Ovary (tissue), 9 donors: ENCODE results near the gene FBXO45. TPM values are rescaled to one million over a fixed set of nuclear protein-coding genes. Genes with fewer than 3 reads are reported as not detected.
"Not testable (repeated sequence)": the region's sequence is repeated elsewhere in the genome, so short reads cannot be mapped to it uniquely, and the experiment has no call there.

Experiments used
- DNase-seq, 5 donors: peaks; one replicate each; pipeline ENCODE4 v3.0.0-alpha.2; 2019 to 2020
- H3K27ac ChIP-seq, 2 donors: fragments of 200-600 bp; one replicate each; pipeline versions ENCODE4 v1.5.1 to v1.8.0; 2019 to 2022
- H3K27me3 ChIP-seq: fragments of 200-600 bp; one replicate; pipeline ENCODE4 v1.8.0; 2022
- H3K36me3 ChIP-seq: fragments of 200-600 bp; sonication (generic); one replicate; pipeline ENCODE4 v1.5.1; 2019
- H3K4me1 ChIP-seq: one replicate; pipeline ENCODE4 v1.8.1; 2013; ENCODE audit warnings: mild to moderate bottlenecking, moderate library complexity; ENCODE audit not compliant: insufficient read depth
- H3K4me3 ChIP-seq: fragments of 200-600 bp; sonication (generic); one replicate; pipeline ENCODE4 v1.5.1; 2017
- H3K9me3 ChIP-seq, 2 donors: fragments of 200-600 bp in 1 of 2; sonication (generic) in 1 of 2; one replicate each; pipeline versions ENCODE4 v1.5.1 to v1.8.1; 2013 to 2019; ENCODE audit warnings: mild to moderate bottlenecking in 1 of 2, moderate library complexity in 1 of 2
- CTCF ChIP-seq, 3 donors: fragments of 450-650 bp in 2 of 3; fragments of 200-600 bp in 1 of 3; IDR thresholded peaks; one replicate each; pipeline versions ENCODE4 v1.5.1 to v1.8.0; 2016 to 2022; ENCODE audit warnings: antibody characterized with exemption in 3 of 3, mild to moderate bottlenecking in 1 of 3
- EP300 ChIP-seq: sonication (generic); formaldehyde crosslinking; IDR thresholded peaks from one replicate; pipeline ENCODE4 v1.6.1; 2017; ENCODE audit warnings: antibody characterized with exemption
- POLR2A ChIP-seq: fragments of 450-650 bp; IDR thresholded peaks from one replicate; pipeline ENCODE4 v1.6.1; 2017; ENCODE audit warnings: antibody characterized with exemption, mild to moderate bottlenecking, moderate library complexity
- WGBS, 3 donors: extraction: QIAGEN DNeasy Blood & Tissue Kit in 1 of 3; methylation state at CpG; one replicate each; pipeline versions ENCODE4 v1.1.5 to v1.1.7; 2013 to 2017; 5-methylcytosine and 5-hydroxymethylcytosine counted together
- intact Hi-C, 4 donors: fragments of 100-400 bp; cut with DNase I; formaldehyde crosslinking; loops; one replicate each; pipeline versions ENCODE4 v1.11.0 to v1.15.1; 2022 to 2023
- polyA plus RNA-seq, 2 donors: library from polyadenylated mRNA; stranded (reverse); fragments of 200-250 nt in 1 of 2; fragments of 350-450 nt in 1 of 2; fragmentation: Illumina TruSeq in 1 of 2; extraction: RNeasy Lipid Tissue Mini Kit (QIAGEN cat#74804) in 1 of 2; gene quantifications; one replicate each; pipeline ENCODE4 v1.2.3, GENCODE V29; 2013 to 2014
- small RNA-seq: library from RNA; depleted of rRNA; stranded (forward); fragments of <200 nt; gene quantifications from one replicate; pipeline ENCODE3, GENCODE V24; 2016
- total RNA-seq, 7 donors: library from RNA; depleted of rRNA in 2 of 7; stranded (reverse); fragments of >200 nt in 2 of 7; fragmentation: NEBNext Ultra II Directional in 3 of 7; extraction: Animal tissue kit (Norgen Biotek cat#: 25700) in 3 of 7; gene quantifications; one replicate each; pipeline versions ENCODE4 v1.1.0 to v1.2.4, GENCODE V29; 2016 to 2023
- donor health status: DM: no; HTN: no; CAD: no; lungs with moderate emphysema.
- donor health status: DM: no; HTN: no; CAD: no.
- donor health status: Bipolar disorder and iron deficiency.
- donor health status: DM: yes; HTN: yes; CAD: no.
- donor health status: DM: no; HTN: no; CAD: no.
- donor health status: DM: yes; HTN: yes; CAD: no.

Gene FBXO45
- total and polyA plus RNA-seq, 9 donors, result 3.8 to 8.2 (median 7.2) TPM

- no peaks in the 10 kb centered on the region for H3K36me3 ChIP-seq
- TF ChIP-seq EP300 (no peak), CTCF (IDR thresholded peaks at IDR 0.05) (no peak), POLR2A (no peak)
- no peak overlapping the region for H3K27ac ChIP-seq
- intact Hi-C loops, result loop anchor here in 1 of 4 donors (5.0 kb wide), 1 partner anchor 303 kb away; no protein-coding TSS in a partner anchor
- no peaks in the 10 kb centered on the region for H3K9me3 ChIP-seq
- no peak for DNase-seq
- H3K4me1 ChIP-seq, result peaks cover 3% of the 10 kb centered on the region
- no peak overlapping the region for H3K4me3 ChIP-seq
- WGBS, 3 donors, result 73 to 87% (median 74%) methylated on average over 10 of the region's 10 CpGs
- H3K27me3 ChIP-seq, result no peaks in the 10 kb centered on the region
Observed at GRCh38 chr3:196634224-196634623, 65.8 kb downstream of the FBXO45 start.

GRCh38 chr3:196634829-196635228, 66.4 kb downstream of the FBXO45 start:
- no peak for DNase-seq
- Histone ChIP-seq H3K27me3 (no peaks in the 10 kb centered on the region), H3K36me3 (no peaks in the 10 kb centered on the region), H3K4me3 (no peak overlapping the region), H3K9me3 (no peaks in the 10 kb centered on the region), H3K4me1 (peaks cover 3% of the 10 kb centered on the region), H3K27ac (no peak overlapping the region)
- intact Hi-C loops, result loop anchor here in 1 of 4 donors (5.0 kb wide), 1 partner anchor 302 kb away; no protein-coding TSS in a partner anchor
- TF ChIP-seq CTCF (IDR thresholded peaks at IDR 0.05), result no peak
- no peak for TF ChIP-seq POLR2A
- no peak for TF ChIP-seq EP300
- 70 to 76% (median 73%) methylated on average over 7 of the region's 7 CpGs for WGBS, 3 donors

- no peaks in the 10 kb centered on the region for H3K27me3 ChIP-seq
- no peaks in the 10 kb centered on the region for H3K36me3 ChIP-seq
- no peak for TF ChIP-seq EP300
- no peak for TF ChIP-seq CTCF (IDR thresholded peaks at IDR 0.05)
- no peak for TF ChIP-seq POLR2A
- 59 to 67% (median 62%) methylated on average over 20 of the region's 20 CpGs for WGBS, 3 donors
- peaks cover 3% of the 10 kb centered on the region for H3K4me1 ChIP-seq
- intact Hi-C loops, result no loop called here
- H3K27ac ChIP-seq, result no peak overlapping the region
- H3K4me3 ChIP-seq, result no peak overlapping the region
- no peaks in the 10 kb centered on the region for H3K9me3 ChIP-seq
- no peak for DNase-seq
Observed at GRCh38 chr3:196636369-196637349, 68.2 kb downstream of the FBXO45 start.

- not testable (repeated sequence) for H3K9me3 ChIP-seq
- WGBS, 3 donors, result 79 to 84% (median 82%) methylated on average over 4 of the region's 4 CpGs
Observed at GRCh38 chr3:196637941-196638340, 69.5 kb downstream of the FBXO45 start.

More at GRCh38 chr3:196637941-196638340, 69.5 kb downstream of the FBXO45 start:
- H3K4me3 ChIP-seq, H3K27me3 ChIP-seq, intact Hi-C loops, H3K4me1 ChIP-seq, H3K27ac ChIP-seq, DNase-seq, H3K36me3 ChIP-seq: not testable (repeated sequence)

Small RNA genes within 50 kb of the gene (small RNA-seq; reads per million reads assigned to genes)
- not detected for gene RPS29P3

Other genes with a start within 250 kb of the FBXO45 start
- 1 to 10 TPM in 1 of 7 donors, not detected in 6; 7.3 TPM for gene TM4SF19, start 230.3 kb upstream of the FBXO45 start, total RNA-seq
- gene TM4SF19, start 230.3 kb upstream of the FBXO45 start, polyA plus RNA-seq, result under 1 TPM in 1 of 2 donors, not detected in 1; 0.70 TPM
- gene UBXN7, start 136.2 kb upstream of the FBXO45 start, total RNA-seq, result 10 to 100 TPM; 13.0 to 71.4 (median 58.8) TPM
- gene UBXN7, start 136.2 kb upstream of the FBXO45 start, polyA plus RNA-seq, result 10 to 100 TPM; 21.2 to 23.3 TPM
- 10 to 100 TPM; 11.6 to 29.3 (median 23.3) TPM for gene RNF168, start 64.9 kb upstream of the FBXO45 start, total RNA-seq
- gene RNF168, start 64.9 kb upstream of the FBXO45 start, polyA plus RNA-seq, result 1 to 10 TPM; 8.0 to 8.6 TPM
- gene SMCO1, start 53.3 kb upstream of the FBXO45 start, total RNA-seq, result not detected
- gene SMCO1, start 53.3 kb upstream of the FBXO45 start, polyA plus RNA-seq, result not detected
- gene WDR53, start 106 bp upstream of the FBXO45 start, total RNA-seq, result 10 to 100 TPM in 4 of 7 donors, 1 to 10 TPM in 3; 3.0 to 14.1 (median 11.6) TPM
- gene WDR53, start 106 bp upstream of the FBXO45 start, polyA plus RNA-seq, result 10 to 100 TPM; 10.8 to 13.1 TPM
- gene NRROS, start 71.0 kb downstream of the FBXO45 start, total RNA-seq, result 1 to 10 TPM in 6 of 7 donors, under 1 TPM in 1; 0.80 to 6.3 (median 3.4) TPM
- gene NRROS, start 71.0 kb downstream of the FBXO45 start, polyA plus RNA-seq, result 1 to 10 TPM; 2.9 to 3.2 TPM
- gene CEP19, start 143.6 kb downstream of the FBXO45 start, total RNA-seq, result 1 to 10 TPM in 6 of 7 donors, under 1 TPM in 1; 0.83 to 2.8 (median 1.6) TPM
- gene CEP19, start 143.6 kb downstream of the FBXO45 start, polyA plus RNA-seq, result 1 to 10 TPM; 2.0 to 4.8 TPM
- gene PIGX, start 143.7 kb downstream of the FBXO45 start, total RNA-seq, result 10 to 100 TPM in 6 of 7 donors, 1 to 10 TPM in 1; 9.4 to 21.5 (median 17.8) TPM
- 10 to 100 TPM; 10.5 to 22.4 TPM for gene PIGX, start 143.7 kb downstream of the FBXO45 start, polyA plus RNA-seq
- 10 to 100 TPM; 24.2 to 57.3 (median 44.2) TPM for gene PAK2, start 171.2 kb downstream of the FBXO45 start, total RNA-seq
- gene PAK2, start 171.2 kb downstream of the FBXO45 start, polyA plus RNA-seq, result 10 to 100 TPM; 17.0 to 59.5 TPM